HEK293T (cell line): ENCODE measurements around the gene USP26.
"Not testable (repeated sequence)": the region's sequence is repeated elsewhere in the genome, so short reads cannot be mapped to it uniquely, and the experiment has no call there.

ENCODE experiments used
- CTCF ChIA-PET: fragments of 350-600 bp; formaldehyde crosslinking; extraction: SDS; loops from one replicate; lab custom pipeline; 2021; ENCODE audit warnings: antibody characterized with exemption, inconsistent platforms; lab: Yijun Ruan, JAX
- POLR2A ChIA-PET: fragments of 350-600 bp; formaldehyde crosslinking; extraction: SDS; loops from one replicate; lab custom pipeline; 2020; ENCODE audit warnings: antibody characterized with exemption, inconsistent platforms; lab: Yijun Ruan, JAX
- DNase-seq: peaks from one replicate; pipeline ENCODE4 v3.0.0; 2012; ENCODE audit warnings: mixed read lengths; ENCODE audit errors: extremely low spot score
- ARNT ChIP-seq: fragments of 450-650 bp; IDR thresholded peaks from 2 replicates; pipeline ENCODE4 v1.6.1; 2017; ENCODE audit warnings: mild to moderate bottlenecking
- BHLHE40 ChIP-seq: fragments of 450-650 bp; IDR thresholded peaks from 2 replicates; pipeline ENCODE4 v1.6.1; 2016; ENCODE audit warnings: mild to moderate bottlenecking, moderate library complexity, borderline replicate concordance
- CTBP1 ChIP-seq: fragments of 450-650 bp; IDR thresholded peaks from 2 replicates; pipeline ENCODE4 v1.6.1; 2016; ENCODE audit warnings: borderline replicate concordance
- ELF4 ChIP-seq: fragments of 450-650 bp; IDR thresholded peaks from 2 replicates; pipeline ENCODE4 v1.6.1; 2017; ENCODE audit warnings: antibody characterized with exemption
- FOXA1 ChIP-seq: fragments of 450-650 bp; IDR thresholded peaks from 2 replicates; pipeline ENCODE4 v1.6.1; 2016; ENCODE audit warnings: mild to moderate bottlenecking
- FOXK2 ChIP-seq: fragments of 450-650 bp; IDR thresholded peaks from 2 replicates; pipeline ENCODE4 v1.6.1; 2016; ENCODE audit warnings: mild to moderate bottlenecking
- FOXM1 ChIP-seq: fragments of 450-650 bp; IDR thresholded peaks from 2 replicates; pipeline ENCODE4 v1.6.1; 2017; ENCODE audit warnings: mild to moderate bottlenecking, borderline replicate concordance
- HDGF ChIP-seq: fragments of 450-650 bp; IDR thresholded peaks from 2 replicates; pipeline ENCODE4 v1.6.1; 2017; ENCODE audit warnings: antibody characterized with exemption, borderline replicate concordance
- L3MBTL2 ChIP-seq: fragments of 450-650 bp; conservative IDR thresholded peaks from 2 replicates; pipeline ENCODE4 v1.6.1; 2016; ENCODE audit warnings: mild to moderate bottlenecking
- LEF1 ChIP-seq: fragments of 450-650 bp; IDR thresholded peaks from 2 replicates; pipeline ENCODE4 v1.6.1; 2017; ENCODE audit warnings: mild to moderate bottlenecking, borderline replicate concordance
- NFRKB ChIP-seq: fragments of 450-650 bp; IDR thresholded peaks from 2 replicates; pipeline ENCODE4 v1.6.1; 2016; ENCODE audit warnings: mild to moderate bottlenecking, moderate library complexity
- SP1 ChIP-seq: fragments of 450-650 bp; IDR thresholded peaks from 2 replicates; pipeline ENCODE4 v1.6.1; 2017
- SUZ12 ChIP-seq: fragments of 450-650 bp; IDR thresholded peaks from 2 replicates; pipeline ENCODE4 v1.6.1; 2016; ENCODE audit warnings: mild to moderate bottlenecking
- TARDBP ChIP-seq: fragments of 450-650 bp; IDR thresholded peaks from 2 replicates; pipeline ENCODE4 v1.6.1; 2016
- ZNF384 ChIP-seq: fragments of 450-650 bp; IDR thresholded peaks from 2 replicates; pipeline ENCODE4 v1.6.1; 2016
- TF ChIP-seq, protein P1 (sequence below): fragments of 450-650 bp; IDR thresholded peaks from 2 replicates; pipeline ENCODE4 v1.6.1; 2016

Gene USP26

DNA sequence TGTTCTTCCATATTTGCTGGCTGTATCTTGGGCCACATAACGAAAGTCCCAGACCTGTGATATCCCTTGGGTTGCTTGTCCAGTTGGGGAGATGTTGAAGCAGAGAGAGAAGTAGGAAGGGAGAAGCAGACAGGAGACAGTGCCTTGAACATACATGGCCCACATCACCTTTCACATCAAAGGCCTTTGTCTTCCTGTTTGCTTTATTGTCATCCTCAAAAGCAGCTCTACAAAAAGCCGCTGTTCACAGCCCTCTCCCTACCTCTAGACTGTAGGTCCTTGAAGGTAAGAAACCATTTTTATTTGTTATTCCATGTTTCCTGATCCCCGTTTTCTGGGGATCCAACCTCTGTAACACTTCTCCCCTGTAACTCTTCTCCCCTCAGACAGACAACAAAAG is 14.9 kb downstream of the USP26 start:
- no peak for DNase-seq
- TF ChIP-seq, protein P1, sequence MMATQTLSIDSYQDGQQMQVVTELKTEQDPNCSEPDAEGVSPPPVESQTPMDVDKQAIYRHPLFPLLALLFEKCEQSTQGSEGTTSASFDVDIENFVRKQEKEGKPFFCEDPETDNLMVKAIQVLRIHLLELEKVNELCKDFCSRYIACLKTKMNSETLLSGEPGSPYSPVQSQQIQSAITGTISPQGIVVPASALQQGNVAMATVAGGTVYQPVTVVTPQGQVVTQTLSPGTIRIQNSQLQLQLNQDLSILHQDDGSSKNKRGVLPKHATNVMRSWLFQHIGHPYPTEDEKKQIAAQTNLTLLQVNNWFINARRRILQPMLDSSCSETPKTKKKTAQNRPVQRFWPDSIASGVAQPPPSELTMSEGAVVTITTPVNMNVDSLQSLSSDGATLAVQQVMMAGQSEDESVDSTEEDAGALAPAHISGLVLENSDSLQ = no peak
- TF ChIP-seq ZNF384 (no peak), NFRKB (no peak), CTBP1 (no peak)
- ChIA-PET POLR2A (no interaction called here), CTCF (no interaction called here)

DNA sequence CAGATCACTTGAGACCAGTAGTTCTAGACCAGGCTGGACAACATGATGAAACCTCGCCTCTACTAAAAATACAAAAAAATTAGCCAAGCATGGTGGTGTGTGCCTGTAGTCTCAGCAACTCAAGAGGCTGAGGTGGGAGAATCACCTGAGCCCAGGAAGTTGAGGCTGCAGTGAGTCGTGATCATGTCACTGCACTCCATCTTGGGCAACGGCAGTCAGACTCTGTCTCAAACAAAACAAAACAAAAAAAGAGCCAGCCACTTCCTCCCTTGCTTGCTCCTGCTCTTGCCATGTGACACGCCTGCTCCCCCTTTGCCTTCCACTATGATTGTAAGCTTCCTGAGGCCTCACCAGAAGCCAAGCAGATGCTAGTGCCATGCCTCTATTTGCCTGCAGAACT is 19.1 kb downstream of the USP26 start:
- DNase-seq, CTCF ChIA-PET, POLR2A ChIA-PET: not testable (repeated sequence)

DNA sequence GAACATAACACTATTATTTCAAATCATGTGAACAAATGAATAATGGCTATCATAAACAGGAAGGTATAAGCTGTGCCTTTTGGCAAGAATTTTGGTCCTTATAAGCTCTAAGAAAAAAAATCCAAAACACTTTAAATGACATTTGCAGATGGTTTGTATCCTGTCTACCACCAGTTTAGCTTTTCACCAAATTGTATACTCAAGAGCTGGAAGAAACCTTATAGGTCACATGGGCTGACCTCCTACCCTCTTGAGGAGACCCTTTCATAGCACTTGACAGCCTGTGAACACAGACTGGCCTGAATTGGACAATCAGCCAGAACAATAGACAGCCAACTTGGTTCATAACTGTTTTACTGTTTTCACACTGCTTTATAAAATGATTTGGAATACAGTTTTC is 24.3 kb downstream of the USP26 start:
- ChIA-PET CTCF (no interaction called here), POLR2A (no interaction called here)
- DNase-seq = no peak
- TF ChIP-seq FOXM1 (no peak), CTBP1 (no peak), ELF4 (no peak), ZNF384 (no peak), NFRKB (no peak), ARNT (no peak), TARDBP (no peak)

DNA sequence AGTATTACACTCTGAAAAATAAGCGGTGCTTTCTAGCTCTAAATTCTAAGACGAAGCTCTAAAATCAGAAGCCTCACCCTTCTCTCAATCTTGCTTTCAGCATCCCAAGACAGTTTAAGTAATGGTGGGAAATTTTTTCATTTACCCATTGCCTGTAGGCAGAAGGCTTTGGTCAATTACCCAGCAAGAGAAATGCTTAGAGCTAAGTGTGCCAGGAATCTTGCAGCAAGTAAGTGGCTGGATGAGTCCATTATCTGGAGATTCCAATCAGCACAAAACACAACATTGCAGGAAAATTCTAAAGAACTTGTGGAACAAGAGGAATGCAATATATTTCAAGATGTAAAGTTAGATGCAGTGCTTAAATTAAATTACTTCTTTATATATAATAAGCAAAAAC is 28.4 kb downstream of the USP26 start:
- POLR2A ChIA-PET = no interaction called here
- TF ChIP-seq SP1 (no peak), BHLHE40 (no peak), FOXA1 (no peak), ELF4 (no peak), LEF1 (no peak), ARNT (no peak), L3MBTL2 (no peak)
- DNase-seq = no peak
- CTCF ChIA-PET = no interaction called here

DNA sequence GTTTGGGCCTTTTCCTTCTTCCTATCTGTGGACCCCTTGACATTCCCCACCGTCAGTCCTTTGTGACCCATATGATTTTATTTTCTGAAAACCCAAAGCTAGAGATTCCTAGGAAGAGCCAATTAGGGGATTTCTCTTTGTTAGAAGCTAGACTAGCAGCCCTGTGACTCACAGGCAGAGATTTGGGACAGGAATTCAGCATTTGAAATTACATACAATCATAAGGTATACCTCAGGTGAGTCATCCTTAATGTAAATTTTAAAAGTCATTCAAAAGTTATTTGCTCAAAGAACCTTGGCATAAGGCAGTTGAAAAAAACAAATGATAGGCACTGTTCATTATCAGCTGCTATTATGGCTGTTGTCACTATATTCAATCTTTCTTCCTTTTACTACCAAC is 40.6 kb downstream of the USP26 start:
- TF ChIP-seq TARDBP (no peak), L3MBTL2 (no peak), SUZ12 (no peak), LEF1 (no peak), FOXK2 (no peak), HDGF (no peak), FOXA1 (no peak), FOXM1 (no peak), CTBP1 (no peak), ZNF384 (no peak), NFRKB (no peak), SP1 (no peak), BHLHE40 (no peak), ARNT (no peak), ELF4 (no peak)
- TF ChIP-seq, protein P1 = no peak
- CTCF ChIA-PET = interaction anchor here (0.7 kb wide), 1 partner anchor 150 kb away, joined by 4 read pairs; no protein-coding TSS in a partner anchor
- DNase-seq = no peak
- POLR2A ChIA-PET = no interaction called here

DNA sequence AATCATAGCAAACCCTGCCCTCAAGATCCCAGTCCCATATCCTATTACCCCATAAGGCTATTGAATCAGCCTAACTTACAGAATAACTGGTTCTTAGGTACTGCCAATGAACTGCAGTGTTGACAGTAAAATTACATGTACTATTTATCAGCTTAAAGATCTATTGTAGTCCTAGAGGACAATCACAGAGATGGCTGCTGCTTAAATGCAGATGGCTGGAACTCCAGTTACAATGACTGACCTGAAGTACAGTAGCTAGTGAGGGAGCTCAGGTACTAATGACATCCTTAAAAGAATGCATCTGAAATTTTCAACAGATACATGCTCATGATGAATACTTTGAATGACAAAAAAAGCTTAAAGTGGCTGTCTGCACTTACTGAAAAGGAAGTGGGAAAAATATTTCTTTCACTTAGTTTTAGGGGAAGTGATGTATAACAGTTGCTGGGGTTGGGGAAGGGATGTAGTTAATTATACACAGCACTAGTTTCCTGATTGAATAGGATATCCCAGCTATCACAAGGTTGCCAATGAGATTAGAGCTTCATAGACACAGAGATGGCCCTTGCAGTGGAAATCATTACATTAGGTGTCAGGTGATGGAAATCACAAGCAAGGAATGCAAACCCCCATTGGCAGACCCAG is 42.0 kb downstream of the USP26 start:
- CTCF ChIA-PET = interaction anchor here (0.9 to 1.1 kb wide), 2 partner anchors 8 to 615 kb away, joined by 3 read pairs; no protein-coding TSS in a partner anchor
- no peak for DNase-seq
- TF ChIP-seq ARNT (no peak), NFRKB (no peak)
- TF ChIP-seq, protein P1 = no peak
- POLR2A ChIA-PET = no interaction called here

DNA sequence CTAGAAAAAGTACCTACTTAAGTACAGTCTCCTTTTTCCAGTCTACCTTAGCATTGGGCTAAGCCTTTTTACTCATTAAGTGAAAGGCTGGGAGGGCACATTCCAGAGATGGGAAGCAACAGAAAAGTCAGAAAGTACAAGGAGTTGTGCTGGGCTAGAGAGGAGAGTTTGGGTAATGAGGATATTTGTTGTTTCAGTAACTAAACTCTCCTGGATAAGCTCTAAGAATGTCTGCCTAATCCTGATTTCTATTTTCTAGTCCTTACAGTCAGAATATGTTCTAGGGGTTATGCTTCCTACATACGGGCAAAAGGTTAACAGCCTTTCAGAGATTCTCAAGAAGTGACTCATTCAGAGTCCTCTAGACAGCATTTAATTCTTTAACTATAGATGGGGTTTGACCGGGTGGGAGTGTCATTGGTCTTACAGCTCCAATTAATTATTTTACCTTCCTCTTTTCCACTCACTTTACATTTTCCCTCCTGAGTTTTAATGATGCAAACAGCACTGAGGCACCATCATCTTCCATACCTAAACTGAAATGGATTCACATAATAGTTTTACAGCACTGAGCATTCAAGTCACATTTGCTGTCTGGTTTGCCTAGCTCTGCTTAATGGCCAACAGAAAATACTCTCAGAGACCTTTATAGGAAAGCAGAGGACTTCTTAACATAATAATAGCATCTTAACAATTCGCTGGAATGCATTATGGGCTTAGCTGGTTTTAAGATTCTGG is 42.9 kb downstream of the USP26 start:
- no peak for DNase-seq
- ChIA-PET CTCF (no interaction called here), POLR2A (no interaction called here)
- no peak for TF ChIP-seq TARDBP
- TF ChIP-seq FOXM1 = no peak
- no peak for TF ChIP-seq ARNT
- TF ChIP-seq HDGF = no peak
- TF ChIP-seq L3MBTL2 = no peak
- TF ChIP-seq CTBP1 = no peak
- TF ChIP-seq FOXK2 = no peak
- TF ChIP-seq ELF4 = no peak
- TF ChIP-seq ZNF384 = no peak
- TF ChIP-seq BHLHE40 = no peak
